Stimulated activated CD8-positive, alpha-beta memory T cell treated with anti-CD3 and anti-CD28 coated beads, Interleukin-7, amount 100 ng/mL, for 1 hour (primary cell): ENCODE data around the gene DUSP10.
A peak's percentile ranks its signal among the peaks of the same experiment; 100 is the strongest.

Experiments
- DNase-seq, 2 donors: peaks; one replicate each; pipeline ENCODE4 v3.0.0-alpha.2; 2020; ENCODE audit warnings: low read depth in 2 of 2

Gene DUSP10

DNA sequence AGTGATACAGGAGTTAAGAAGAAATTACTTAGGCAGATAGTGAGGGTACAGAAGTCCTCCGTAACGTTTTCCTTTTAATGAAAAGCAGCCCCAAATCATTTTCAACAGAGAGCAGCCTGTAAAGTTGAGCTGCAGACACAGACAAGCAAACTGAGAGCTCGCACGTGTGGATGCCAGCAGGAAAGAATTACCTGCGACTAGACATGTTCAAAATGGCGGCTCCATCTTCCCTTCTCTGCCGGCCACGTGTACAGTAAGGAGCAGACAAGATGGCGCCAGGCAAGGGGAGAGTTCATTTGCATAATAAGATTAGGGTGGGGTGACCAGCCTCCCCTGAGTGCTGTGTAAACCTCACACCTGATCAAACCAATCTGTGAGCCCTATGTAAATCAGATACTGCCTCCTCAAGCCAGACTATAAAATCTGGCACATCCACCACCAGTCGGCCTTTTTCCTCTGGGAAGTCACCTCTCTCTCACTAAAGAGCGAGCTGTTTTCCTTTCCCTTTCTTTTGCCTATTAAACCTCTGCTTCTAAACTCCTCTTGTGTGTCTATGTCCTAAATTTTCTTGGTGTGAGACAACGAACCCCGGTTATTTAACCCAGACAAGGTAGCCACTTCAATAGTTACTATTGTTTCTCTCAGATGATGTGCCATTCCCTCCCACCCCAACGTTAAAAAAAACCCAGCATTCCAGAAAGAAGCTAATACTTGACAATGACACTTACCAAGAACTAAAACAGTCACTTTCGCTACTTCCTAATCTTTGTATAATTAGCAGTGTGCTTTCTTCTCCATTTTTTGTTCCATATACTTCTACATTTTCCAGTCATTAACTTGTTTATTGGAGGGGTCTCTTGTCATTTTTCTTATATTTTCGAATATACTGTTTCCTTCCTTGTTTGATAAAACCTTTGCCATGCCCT lies 27.4 kb downstream of the DUSP10 start:
- DNase-seq = no peak

DNA sequence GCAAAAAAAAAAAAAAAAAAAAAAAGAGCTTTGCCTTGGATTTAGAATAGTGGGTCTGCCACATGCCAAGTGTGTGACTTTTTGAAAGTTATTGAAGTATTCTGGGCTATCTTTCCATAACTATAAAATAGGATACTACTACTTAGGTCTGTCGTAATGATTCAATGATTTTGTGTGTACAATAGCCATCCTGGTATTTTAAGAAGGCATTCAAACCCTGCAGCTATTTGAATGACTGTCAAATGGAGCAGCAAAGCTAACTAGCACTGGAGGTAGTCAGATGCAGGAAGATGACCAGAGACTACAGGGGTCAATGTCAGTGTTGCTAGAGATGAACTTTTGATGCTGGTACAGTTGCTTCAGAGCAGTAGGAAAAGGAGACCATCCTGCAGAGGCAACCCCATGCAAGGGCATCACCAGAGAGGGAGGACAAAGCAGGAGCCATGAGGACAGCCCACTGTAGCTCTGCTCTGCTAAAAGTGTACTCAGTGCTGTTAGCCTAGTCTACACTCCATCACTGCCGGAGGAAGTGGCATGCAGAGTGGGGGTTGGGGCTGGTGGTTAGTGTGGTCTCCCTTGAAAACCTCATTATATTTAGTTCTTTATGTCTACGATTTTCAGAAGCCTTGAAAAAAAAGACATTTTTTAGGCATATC lies 29.0 kb downstream of the DUSP10 start:
- peak; percentile 58 to 61 for DNase-seq

DNA sequence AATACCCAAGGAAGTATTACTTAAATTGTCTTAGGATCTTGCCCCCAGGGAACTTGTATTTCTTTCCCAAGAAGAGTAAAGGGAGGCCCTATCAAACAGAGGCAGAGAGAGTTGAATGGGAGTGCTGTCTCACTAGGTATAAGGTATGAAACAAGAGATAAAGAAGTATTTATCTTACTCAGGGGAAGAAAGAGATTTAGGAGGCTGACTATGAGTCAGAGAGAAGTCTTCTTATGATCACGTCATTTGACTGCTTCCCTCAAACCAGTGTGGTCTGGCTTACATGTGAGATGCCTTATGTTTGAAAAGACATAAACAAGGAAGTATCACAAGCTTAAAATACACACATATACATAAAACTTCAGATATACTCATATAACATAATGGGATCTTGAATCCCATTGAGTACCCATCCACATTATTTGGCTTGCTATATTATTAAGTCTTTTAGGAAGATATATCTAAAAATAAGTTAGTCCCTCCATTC lies 29.6 kb downstream of the DUSP10 start:
- no peak for DNase-seq

DNA sequence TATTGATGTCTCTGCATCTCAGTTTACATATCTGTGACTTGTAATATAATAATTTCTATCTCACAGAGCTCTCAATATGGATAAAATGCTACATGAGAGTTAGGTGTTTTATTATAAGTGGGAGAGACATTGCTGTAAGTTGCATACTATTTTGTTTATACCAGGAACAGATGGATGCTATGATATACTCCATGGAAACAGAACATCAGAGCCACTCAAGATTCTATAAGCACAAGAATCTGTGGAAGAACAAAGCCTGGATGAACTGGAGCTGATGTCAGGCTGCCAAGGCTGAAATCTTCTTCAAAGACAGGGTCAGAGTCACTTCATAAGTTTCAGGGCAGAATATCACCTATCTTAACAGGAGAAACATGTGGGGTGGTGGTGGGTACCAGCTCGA lies 30.2 kb downstream of the DUSP10 start:
- no peak for DNase-seq

DNA sequence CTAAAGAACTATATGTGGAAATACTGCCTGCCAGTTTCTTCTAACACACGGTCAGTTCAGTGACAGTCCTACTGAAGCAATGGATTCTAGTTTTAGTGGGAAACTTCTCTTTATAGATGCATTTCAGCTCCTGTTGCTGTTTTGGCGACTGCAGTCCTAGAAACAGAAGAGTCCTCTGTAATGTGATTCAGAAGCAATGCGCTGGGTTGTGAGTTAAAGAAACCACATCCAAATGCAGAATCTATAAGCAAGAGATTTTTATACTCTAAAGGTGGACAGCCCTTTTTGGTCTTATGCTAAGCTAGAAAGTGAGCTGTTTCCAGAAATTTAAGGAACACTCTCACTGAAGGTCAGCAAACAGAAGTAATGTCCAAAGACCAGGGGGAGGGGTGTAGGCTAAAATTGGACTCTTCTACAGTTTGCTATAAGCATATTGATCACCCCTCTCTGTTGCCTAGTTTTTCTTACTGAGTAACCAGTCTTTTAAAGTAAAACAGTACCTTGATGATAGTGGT lies 30.8 kb downstream of the DUSP10 start:
- no peak for DNase-seq

DNA sequence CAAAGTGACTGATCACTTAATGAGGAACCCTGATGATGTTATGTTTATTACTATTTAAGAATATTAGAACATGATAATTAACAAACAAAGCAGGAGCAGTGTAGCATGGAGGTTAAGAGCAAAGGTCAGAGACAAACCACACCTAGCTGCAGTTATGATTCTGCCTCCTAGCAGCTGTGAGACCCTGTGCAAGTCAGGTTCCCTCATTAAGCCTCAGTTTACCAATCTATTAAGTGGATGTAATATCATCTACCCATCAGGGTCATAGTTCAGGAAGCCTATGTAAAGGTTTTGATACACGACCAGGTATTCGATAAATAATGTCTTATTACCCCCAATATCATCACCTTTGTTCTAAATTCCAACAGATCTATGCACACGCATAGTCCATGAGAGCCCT lies 32.0 kb downstream of the DUSP10 start:
- no peak for DNase-seq

DNA sequence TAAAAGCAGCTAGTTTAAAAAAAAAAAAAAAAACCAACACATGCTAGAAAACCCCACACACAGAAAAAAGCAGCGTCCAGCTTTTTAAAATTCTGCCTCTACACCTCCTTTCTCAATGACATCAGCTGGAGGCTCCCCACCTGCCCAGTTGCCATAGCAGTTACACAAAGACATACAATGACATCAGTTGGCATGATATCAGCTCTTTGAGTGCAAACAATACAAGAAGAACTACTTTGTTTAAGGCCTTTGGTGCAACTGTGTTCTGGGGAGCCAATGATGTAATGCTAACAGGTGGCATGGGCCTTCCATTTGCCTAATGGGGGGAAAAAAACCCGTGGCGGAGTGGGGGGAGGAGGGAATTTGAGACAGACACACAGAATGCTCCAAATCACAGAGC lies 32.9 kb downstream of the DUSP10 start:
- peak; percentile 13 to 15 for DNase-seq

DNA sequence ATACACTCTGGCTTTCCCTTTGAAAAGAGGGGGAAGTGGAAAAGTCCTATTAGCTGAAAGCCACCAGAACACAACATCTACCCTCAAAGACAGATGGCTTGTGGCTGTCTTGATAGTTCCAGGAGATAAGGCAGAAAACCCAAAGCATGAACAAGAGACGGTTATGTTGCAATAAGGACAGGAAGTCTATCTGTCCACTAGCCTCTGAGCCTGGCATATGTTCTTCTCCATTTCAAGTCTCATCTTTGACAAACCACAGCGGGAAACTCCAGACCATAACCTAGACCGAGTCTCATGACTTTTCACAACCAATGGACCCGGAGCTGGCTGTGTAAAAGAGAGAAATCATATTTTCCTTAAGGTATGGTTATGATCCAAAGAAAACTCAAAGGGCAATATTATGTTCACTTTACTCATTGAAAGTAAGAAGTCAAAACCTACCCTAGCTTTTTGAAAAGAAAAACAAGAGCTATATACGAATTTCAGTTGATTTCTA lies 33.8 kb downstream of the DUSP10 start:
- DNase-seq = peak in 1 of 2 donors; percentile 21

DNA sequence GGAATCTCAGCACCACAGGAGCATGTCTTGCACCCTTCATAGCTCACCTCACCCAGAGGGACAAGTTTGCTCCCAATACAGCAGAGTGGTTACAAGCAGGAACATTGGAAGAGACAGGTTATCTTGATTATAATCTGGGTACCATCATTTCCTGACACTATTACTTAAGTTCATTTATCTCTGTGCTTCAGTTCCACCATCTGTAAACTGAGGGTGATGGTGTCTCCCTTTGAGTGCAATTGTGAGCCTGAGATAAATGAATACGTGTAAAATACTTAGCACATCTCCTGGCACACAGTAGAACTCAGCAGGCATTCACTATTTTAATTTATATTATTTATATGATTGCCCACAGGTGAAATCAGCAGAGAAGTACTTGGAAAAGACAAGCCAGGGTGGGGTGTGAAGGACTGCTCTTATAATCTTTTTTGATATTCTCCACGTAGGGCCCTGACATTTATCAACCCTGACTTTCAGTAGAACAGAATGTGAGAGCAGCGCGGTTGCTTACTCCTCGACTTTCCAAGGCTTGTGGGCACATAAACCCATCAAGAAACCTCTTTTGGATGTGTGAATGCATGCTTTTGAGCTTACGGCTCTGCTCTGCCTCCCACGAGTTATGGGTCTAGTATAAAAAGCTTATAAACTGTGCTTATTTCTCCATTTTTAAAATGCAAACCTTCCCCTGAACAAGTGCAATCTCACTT lies 34.9 kb downstream of the DUSP10 start:
- DNase-seq = no peak

DNA sequence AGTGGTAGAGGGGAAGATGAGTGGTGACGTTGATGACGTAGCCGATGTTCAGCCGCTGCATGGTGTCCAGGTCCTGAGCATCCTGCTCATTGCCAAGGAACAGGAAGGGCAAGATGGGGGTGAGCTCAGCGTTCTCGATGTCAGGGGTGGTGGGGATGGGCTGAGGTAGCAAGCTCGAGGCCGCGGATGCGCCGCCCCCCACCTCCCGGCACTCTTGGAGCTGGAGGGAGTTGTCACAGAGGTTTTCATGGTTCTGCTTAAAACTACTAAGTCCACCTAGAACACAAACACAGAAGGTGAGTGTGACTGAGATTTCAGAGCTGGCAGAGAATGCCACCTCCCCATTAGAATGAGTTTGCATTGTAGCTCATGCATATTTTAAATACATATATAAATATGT lies 35.7 kb downstream of the DUSP10 start:
- DNase-seq = no peak

DNA sequence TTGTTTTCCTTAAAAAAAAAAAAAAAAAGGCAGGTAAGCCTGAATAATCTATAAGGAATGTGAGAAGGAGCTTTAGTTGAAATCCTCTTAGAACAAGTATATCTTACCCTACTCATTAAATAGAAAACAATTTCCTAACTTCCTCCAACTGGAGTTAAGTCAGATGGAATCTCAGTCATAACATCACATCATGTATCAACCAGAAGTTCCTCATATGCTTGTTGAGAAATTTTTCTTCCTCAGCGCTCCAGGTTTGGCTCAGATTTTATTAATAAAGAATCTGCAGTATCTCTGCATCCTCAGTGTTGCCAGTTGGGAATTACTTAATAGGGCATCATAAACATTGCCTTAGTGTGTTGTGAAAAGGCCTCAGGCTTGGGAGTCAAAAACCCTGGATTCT lies 37.6 kb downstream of the DUSP10 start:
- no peak for DNase-seq

DNA sequence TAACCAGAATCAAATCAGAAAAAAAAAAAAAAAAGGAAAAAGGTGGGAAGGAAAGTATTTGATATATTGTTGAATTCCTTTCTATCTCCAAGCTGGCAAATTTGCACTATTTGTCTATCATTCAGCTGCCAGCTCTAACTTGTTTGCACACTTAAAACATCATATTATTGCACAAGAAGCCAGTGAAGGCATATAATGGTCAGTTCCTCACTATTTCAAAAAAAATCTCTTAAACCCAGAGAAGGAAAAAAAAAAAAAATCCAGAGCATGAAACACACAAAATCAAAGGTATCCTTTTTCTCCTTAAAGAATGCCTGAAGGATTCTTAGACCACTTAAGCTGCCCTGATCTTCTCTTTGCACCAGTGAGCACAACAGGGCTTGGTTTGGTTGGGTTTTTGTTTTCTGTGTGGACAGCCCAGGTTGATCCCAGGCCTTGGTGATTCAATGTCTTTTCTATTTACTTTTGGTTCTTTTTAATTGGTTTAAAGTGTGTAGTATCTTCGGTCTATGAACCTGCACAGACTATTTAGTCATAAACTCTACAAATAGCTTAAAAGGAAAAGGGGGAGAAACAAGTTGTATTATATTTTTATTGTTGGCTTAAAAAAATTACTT lies 40.2 kb downstream of the DUSP10 start:
- no peak for DNase-seq

DNA sequence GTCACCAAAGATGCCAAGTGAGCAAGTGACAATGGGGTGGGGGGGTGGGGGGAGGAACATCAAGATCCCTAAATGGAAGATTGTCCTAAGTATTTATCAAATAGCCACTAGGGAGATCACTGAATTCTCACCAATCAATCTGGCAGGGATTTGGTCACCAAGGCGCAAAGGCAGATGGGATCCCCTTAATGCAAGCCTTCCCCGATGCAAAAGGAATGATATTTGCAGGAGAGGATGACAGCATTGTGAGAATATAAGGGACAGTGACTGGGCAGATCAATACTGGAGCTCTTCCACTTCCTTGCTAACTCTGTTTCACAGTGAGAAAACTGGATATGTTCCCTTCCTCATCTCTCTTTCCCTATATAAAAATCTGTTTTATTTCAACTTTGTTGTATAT lies 40.9 kb downstream of the DUSP10 start:
- DNase-seq = no peak

DNA sequence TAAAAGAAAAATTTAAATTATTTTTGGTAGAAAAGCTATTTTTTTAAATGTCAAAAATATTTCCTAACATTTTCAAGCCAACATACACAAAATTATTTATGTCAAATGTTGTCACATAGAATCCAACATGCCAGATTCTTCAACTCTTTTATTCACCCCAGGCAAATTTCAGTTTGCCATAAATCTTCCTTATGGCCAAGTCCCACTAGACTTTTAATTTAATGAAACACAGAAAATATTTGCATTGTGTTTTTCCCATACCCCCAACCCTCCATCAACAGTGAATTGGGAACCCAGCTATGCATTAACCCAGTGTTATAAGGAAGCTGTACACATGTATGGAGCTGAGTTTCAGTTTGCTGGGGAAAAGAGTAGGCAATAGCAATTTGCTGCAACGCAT lies 41.4 kb downstream of the DUSP10 start:
- DNase-seq = no peak

DNA sequence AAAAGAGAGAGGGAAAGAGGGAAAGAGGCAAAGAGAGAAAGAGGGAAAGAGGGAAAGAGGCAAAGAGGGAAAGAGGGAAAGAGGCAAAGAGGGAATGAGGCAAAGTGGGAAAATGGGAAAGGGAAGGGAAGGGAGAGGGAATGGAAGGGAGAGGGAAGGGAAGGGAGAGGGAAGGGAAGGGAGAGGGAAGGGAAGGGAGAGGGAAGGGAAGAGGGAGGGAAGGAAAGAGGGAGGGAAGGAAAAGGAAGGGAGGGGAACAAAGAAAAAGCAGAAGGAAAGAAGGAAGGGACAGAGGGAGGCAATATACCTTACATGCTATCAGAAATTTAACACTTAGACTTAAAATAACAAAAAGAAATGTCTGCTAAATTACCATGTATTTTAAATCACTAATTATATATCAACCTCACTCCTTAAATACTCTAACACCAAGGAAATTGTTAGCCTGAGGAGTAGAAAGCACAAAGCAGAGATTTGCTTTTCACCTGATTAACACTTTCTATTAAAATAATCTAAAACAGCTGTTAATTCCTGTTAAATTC lies 41.8 kb downstream of the DUSP10 start:
- no peak for DNase-seq

DNA sequence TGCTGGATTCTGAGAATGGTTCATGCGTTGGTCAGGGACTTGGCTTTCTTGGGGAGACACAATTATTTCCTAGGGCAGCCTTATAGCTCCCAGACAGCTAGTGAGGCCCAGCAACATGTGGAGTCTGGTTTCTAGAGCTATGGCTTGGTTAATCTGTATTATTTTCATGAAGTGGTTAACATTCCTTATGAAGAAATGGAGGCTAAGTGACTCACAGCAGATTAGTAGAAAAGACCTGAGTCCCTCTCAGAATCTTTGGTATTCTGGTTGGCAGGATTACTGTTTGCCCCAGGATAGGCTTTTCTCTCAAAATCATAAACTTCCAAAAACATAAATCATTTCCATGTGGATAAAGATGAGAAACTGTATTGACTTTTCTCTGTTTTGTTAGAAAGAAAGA lies 42.3 kb downstream of the DUSP10 start:
- DNase-seq = no peak

DNA sequence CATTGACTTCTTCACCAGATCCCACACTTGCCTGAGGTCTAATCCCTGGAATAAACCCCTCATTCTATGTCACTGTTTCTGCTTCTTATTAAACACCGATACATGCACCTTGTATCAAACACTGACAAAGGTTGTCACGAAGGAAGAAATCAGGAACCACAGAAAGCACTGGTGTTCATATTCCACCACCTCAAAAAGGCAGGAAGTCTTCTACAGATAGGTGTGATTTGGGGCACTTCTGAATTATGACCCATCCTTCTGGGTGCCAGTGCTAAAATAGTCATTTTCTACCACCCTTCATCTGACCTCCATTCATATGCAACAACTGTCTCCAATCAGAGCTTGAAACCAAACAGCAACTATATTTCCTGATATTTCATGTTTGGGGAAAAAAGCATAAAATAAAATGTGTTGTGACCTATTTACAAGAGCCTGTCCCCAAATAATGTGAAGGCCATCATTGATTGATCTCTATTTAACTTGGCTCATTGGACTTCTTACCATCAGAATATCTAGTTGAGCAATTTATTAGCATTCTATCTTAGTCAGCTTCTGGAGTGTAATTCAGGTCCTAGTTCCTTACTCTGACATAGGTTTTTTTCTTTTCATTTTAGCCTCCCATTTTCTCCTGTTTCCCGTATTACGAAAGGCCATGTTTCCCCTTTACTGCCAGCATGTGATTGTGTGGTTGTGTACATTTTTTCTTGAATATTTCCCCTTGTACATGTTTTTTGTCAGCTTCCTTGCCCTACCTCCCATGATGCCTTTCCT lies 43.1 kb downstream of the DUSP10 start:
- no peak for DNase-seq

DNA sequence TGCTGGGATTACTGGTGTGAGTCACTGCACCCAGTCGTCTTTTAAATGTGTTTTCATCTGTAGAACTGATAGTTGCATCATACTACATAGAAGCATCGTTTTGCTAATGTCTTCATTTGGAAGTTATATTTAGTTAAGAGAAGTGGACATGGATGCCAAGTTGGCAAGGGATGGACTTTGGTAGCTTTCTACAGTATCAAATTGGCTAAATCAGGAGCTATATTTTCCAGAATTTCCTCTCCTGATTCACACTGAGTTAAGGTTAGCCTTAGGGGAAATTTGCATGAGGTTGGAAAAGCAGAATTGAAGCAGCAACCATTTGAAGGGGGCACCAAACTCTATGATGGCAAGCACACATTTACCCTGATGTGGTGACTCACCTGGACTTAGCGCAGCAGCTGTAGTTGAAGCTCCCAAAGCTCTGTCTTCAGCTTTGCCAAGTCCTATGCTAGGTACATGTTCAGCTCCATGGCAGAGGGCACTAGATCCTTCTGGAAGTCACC lies 43.9 kb downstream of the DUSP10 start:
- DNase-seq = no peak

DNA sequence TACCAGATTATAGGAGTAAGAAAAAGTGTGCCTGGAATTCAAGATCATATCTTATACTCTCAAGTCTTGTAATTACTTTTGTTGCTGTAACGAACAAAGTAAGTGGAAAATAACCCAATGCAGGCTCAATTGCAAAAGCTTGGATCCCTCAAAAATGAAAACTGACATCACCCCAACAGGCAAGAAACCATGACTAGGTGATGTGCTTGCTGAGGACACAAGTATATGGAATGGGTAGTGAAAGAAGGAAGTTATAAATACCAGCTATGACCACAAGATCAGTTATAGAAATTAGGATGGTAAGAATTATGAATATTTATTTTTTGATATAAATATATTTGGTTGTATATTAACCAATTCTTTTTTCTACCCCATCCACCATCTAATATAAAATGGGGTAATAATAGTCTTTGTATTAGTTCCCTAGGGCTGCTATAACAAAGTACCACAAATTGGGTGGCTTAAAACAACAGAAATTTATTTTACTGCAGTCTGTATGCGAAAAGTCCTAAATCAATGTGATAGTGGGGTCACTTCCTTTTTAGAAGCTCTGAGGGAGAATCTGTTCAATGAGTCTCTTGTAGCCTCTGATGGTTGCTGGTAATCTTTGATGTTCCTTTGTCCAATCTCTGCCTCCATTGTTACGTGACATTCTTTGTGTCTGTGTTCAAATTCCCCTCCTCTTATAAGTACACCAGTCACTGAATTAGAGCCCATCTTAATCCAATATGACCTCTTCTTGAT lies 45.0 kb downstream of the DUSP10 start:
- no peak for DNase-seq

DNA sequence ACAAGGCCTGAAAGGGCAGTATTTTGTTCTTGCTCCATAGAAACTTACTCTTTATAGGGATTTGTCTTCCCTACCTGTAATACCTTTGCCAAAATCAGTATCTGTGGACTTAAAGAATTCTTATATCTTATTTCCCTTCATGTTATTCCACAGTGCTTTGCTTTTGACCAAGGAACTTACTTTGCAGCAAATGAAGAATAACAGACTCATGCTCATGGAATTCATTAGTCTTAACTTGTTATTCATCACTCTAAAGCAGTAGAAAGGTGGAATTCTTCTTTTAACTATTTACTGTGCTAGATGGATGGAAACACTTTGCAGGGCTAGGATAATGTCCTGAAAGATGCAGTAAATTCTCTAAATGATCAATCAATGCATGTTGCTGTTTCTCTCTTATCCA lies 45.9 kb downstream of the DUSP10 start:
- no peak for DNase-seq
